GM12891 (cell line): Measurements from ENCODE around the gene GALNT9.

Source experiments
- PAX5 ChIP-seq: IDR thresholded peaks from 2 replicates; pipeline ENCODE4 v1.6.1; 2011; ENCODE audit warnings: low read length, moderate library complexity, mild to moderate bottlenecking; ENCODE audit not compliant: insufficient read depth, severe bottlenecking
- POLR2A ChIP-seq: IDR thresholded peaks from 2 replicates; pipeline ENCODE4 v1.6.1; 2011; ENCODE audit warnings: low read depth, low read length, control low read depth
- POLR2AphosphoS5 ChIP-seq: IDR thresholded peaks from 2 replicates; pipeline ENCODE4 v1.6.1; 2011; ENCODE audit warnings: low read depth, low read length, control low read depth
- TAF1 ChIP-seq: IDR thresholded peaks from 2 replicates; pipeline ENCODE4 v1.6.1; 2011; ENCODE audit warnings: low read depth, low read length, control low read depth

- TF ChIP-seq PAX5 (no peak), POLR2AphosphoS5 (no peak), POLR2A (no peak), TAF1 (no peak)
These were observed 50.1 kb downstream of the GALNT9 start for GRCh38 chr12:132279184-132279889.
